ENCODE results near the gene CAPSL.
"Not testable (repeated sequence)": the region's sequence is repeated elsewhere in the genome, so short reads cannot be mapped to it uniquely, and the experiment has no call there.

Gene CAPSL

GRCh38 chr5:35938568-35939227 lies at the start of gene CAPSL:
Gene CAPSL (minus strand): TSS chr5:35938622. CDS start chr5:35921120, 17,502 bp downstream.
- Mint-ChIP-seq H3K27ac (no peak within 1 kb of the TSS), H3K4me3 (no peak within 1 kb of the TSS), H3K36me3 (ENCODE audit: low read depth) (no peaks in the 10 kb centered on the region), H3K9me3 (no peaks in the 10 kb centered on the region), H3K4me1 (ENCODE audit: low read depth) (no peaks in the 10 kb centered on the region), H3K27me3 (ENCODE audit: low read depth) (peaks cover 11% of the 10 kb centered on the region)

GRCh38 chr5:35987776-35988175 lies 49.4 kb upstream of the CAPSL start:
- Mint-ChIP-seq H3K36me3 (ENCODE audit: low read depth) (no peaks in the 10 kb centered on the region), H3K4me3 (no peak overlapping the region), H3K27me3 (ENCODE audit: low read depth) (no peaks in the 10 kb centered on the region), H3K4me1 (ENCODE audit: low read depth) (no peaks in the 10 kb centered on the region), H3K27ac (no peak overlapping the region), H3K9me3 (peaks cover 3% of the 10 kb centered on the region)

GRCh38 chr5:35979715-35980114 lies 41.3 kb upstream of the CAPSL start:
- H3K4me3 Mint-ChIP-seq = no peak overlapping the region
- H3K9me3 Mint-ChIP-seq = peaks cover 13% of the 10 kb centered on the region
- H3K36me3 Mint-ChIP-seq (ENCODE audit: low read depth) = no peaks in the 10 kb centered on the region
- no peaks in the 10 kb centered on the region for H3K4me1 Mint-ChIP-seq (ENCODE audit: low read depth)
- no peaks in the 10 kb centered on the region for H3K27me3 Mint-ChIP-seq (ENCODE audit: low read depth)
- H3K27ac Mint-ChIP-seq = no peak overlapping the region

GRCh38 chr5:35976859-35977258 lies 38.4 kb upstream of the CAPSL start:
- H3K4me1 Mint-ChIP-seq (ENCODE audit: low read depth); H3K4me3 Mint-ChIP-seq; H3K27me3 Mint-ChIP-seq (ENCODE audit: low read depth); H3K36me3 Mint-ChIP-seq (ENCODE audit: low read depth); H3K27ac Mint-ChIP-seq; H3K9me3 Mint-ChIP-seq: not testable (repeated sequence)

- Mint-ChIP-seq H3K4me1 (ENCODE audit: low read depth) (no peaks in the 10 kb centered on the region), H3K36me3 (ENCODE audit: low read depth) (no peaks in the 10 kb centered on the region), H3K27ac (no peak overlapping the region), H3K4me3 (no peak overlapping the region), H3K9me3 (no peaks in the 10 kb centered on the region), H3K27me3 (ENCODE audit: low read depth) (no peaks in the 10 kb centered on the region)
Measured at GRCh38 chr5:35974570-35974969, 36.1 kb upstream of the CAPSL start.

GRCh38 chr5:35971878-35972210 lies 33.4 kb upstream of the CAPSL start:
- Mint-ChIP-seq H3K27ac (no peak overlapping the region), H3K9me3 (no peaks in the 10 kb centered on the region), H3K4me3 (no peak overlapping the region), H3K36me3 (ENCODE audit: low read depth) (no peaks in the 10 kb centered on the region), H3K27me3 (ENCODE audit: low read depth) (peaks cover 4% of the 10 kb centered on the region), H3K4me1 (ENCODE audit: low read depth) (no peaks in the 10 kb centered on the region)

GRCh38 chr5:35971186-35971877 lies 32.9 kb upstream of the CAPSL start:
- no peaks in the 10 kb centered on the region for H3K36me3 Mint-ChIP-seq (ENCODE audit: low read depth)
- H3K4me1 Mint-ChIP-seq (ENCODE audit: low read depth) = no peaks in the 10 kb centered on the region
- H3K4me3 Mint-ChIP-seq = no peak overlapping the region
- H3K27me3 Mint-ChIP-seq (ENCODE audit: low read depth) = peaks cover 7% of the 10 kb centered on the region
- H3K9me3 Mint-ChIP-seq = no peaks in the 10 kb centered on the region
- no peak overlapping the region for H3K27ac Mint-ChIP-seq

- H3K9me3 Mint-ChIP-seq = no peaks in the 10 kb centered on the region
- H3K27me3 Mint-ChIP-seq (ENCODE audit: low read depth) = peaks cover 15% of the 10 kb centered on the region
- H3K4me3 Mint-ChIP-seq = no peak overlapping the region
- no peaks in the 10 kb centered on the region for H3K4me1 Mint-ChIP-seq (ENCODE audit: low read depth)
- H3K27ac Mint-ChIP-seq = no peak overlapping the region
- H3K36me3 Mint-ChIP-seq (ENCODE audit: low read depth) = no peaks in the 10 kb centered on the region
Measured at GRCh38 chr5:35963381-35963843, 25.0 kb upstream of the CAPSL start.

- Mint-ChIP-seq H3K4me1 (ENCODE audit: low read depth) (no peaks in the 10 kb centered on the region), H3K27me3 (ENCODE audit: low read depth) (peaks cover 10% of the 10 kb centered on the region), H3K36me3 (ENCODE audit: low read depth) (no peaks in the 10 kb centered on the region), H3K4me3 (no peak overlapping the region), H3K9me3 (no peaks in the 10 kb centered on the region), H3K27ac (no peak overlapping the region)
Measured at GRCh38 chr5:35960328-35960727, 21.9 kb upstream of the CAPSL start.

GRCh38 chr5:35956429-35956828 lies 18.0 kb upstream of the CAPSL start:
- Mint-ChIP-seq H3K36me3 (ENCODE audit: low read depth) (no peaks in the 10 kb centered on the region), H3K27ac (no peak overlapping the region), H3K4me3 (no peak overlapping the region), H3K9me3 (no peaks in the 10 kb centered on the region), H3K4me1 (ENCODE audit: low read depth) (no peaks in the 10 kb centered on the region), H3K27me3 (ENCODE audit: low read depth) (peaks cover 41% of the 10 kb centered on the region)

- no peaks in the 10 kb centered on the region for H3K9me3 Mint-ChIP-seq
- no peaks in the 10 kb centered on the region for H3K4me1 Mint-ChIP-seq (ENCODE audit: low read depth)
- H3K27me3 Mint-ChIP-seq (ENCODE audit: low read depth) = peaks cover 45% of the 10 kb centered on the region
- no peaks in the 10 kb centered on the region for H3K36me3 Mint-ChIP-seq (ENCODE audit: low read depth)
- no peak overlapping the region for H3K4me3 Mint-ChIP-seq
- no peak overlapping the region for H3K27ac Mint-ChIP-seq
Measured at GRCh38 chr5:35954175-35954574, 15.8 kb upstream of the CAPSL start.

GRCh38 chr5:35947085-35947484 lies 8.7 kb upstream of the CAPSL start:
- Mint-ChIP-seq H3K27ac (no peak overlapping the region), H3K36me3 (ENCODE audit: low read depth) (no peaks in the 10 kb centered on the region), H3K27me3 (ENCODE audit: low read depth) (peaks cover 15% of the 10 kb centered on the region), H3K4me1 (ENCODE audit: low read depth) (no peaks in the 10 kb centered on the region), H3K9me3 (no peaks in the 10 kb centered on the region), H3K4me3 (no peak overlapping the region)

- H3K4me3 Mint-ChIP-seq = no peak overlapping the region
- H3K4me1 Mint-ChIP-seq (ENCODE audit: low read depth) = no peaks in the 10 kb centered on the region
- H3K27ac Mint-ChIP-seq = no peak overlapping the region
- peaks cover 14% of the 10 kb centered on the region for H3K27me3 Mint-ChIP-seq (ENCODE audit: low read depth)
- H3K9me3 Mint-ChIP-seq = no peaks in the 10 kb centered on the region
- no peaks in the 10 kb centered on the region for H3K36me3 Mint-ChIP-seq (ENCODE audit: low read depth)
Measured at GRCh38 chr5:35939639-35940038, 1.2 kb upstream of the CAPSL start.

GRCh38 chr5:35926389-35927051 lies 11.9 kb downstream of the CAPSL start:
- peaks cover 3% of the 10 kb centered on the region for H3K36me3 Mint-ChIP-seq (ENCODE audit: low read depth)
- no peaks in the 10 kb centered on the region for H3K9me3 Mint-ChIP-seq
- H3K4me3 Mint-ChIP-seq = peak overlapping the region; percentile 8
- H3K27me3 Mint-ChIP-seq (ENCODE audit: low read depth) = peaks cover 3% of the 10 kb centered on the region
- no peak overlapping the region for H3K27ac Mint-ChIP-seq
- peaks cover 28% of the 10 kb centered on the region for H3K4me1 Mint-ChIP-seq (ENCODE audit: low read depth)
